ENCODE data around the gene ZNF511. TPM values are rescaled to one million over a fixed set of nuclear protein-coding genes. Genes with fewer than 3 reads are reported as not detected.

The ZNF511 gene
- total RNA-seq, 2 experiments from 2014 or later: 38.1 to 40.9 TPM

DNA sequence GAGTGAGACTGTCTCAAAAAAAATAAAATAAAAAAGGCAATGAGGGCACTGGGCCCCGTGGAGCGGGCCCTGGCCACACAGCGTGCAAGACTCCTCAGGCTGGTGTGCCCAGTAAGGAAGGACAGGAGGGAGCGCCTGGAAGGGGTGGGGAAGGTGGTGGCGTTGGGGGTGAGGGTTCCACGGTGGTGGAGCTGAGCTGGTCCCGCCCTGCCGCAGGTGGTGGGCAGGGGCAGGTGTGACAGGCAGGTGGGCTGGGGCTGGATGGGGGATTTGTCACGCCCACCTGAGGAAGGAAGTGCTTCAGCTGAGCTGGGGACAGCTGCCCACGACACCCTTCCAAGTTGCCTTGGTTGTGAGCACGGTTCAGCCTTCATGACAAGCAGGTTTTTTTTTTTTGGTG lies 37.7 kb downstream of the ZNF511 start:
- Mint-ChIP-seq H3K27me3 (peaks cover 44% of the 10 kb centered on the region), H3K36me3 (ENCODE audit: low read depth) (no peaks in the 10 kb centered on the region), H3K4me3 (no peak overlapping the region), H3K27ac (no peak overlapping the region), H3K9me3 (no peaks in the 10 kb centered on the region), H3K4me1 (ENCODE audit: low read depth) (no peaks in the 10 kb centered on the region)
- DNase-seq (no peak), ATAC-seq (ENCODE audit: poor library complexity) (no peak)
- Histone ChIP-seq H3K4me1 (ENCODE audit: insufficient read depth, low read length) (no peaks in the 10 kb centered on the region), H3K9me3 (ENCODE audit: control insufficient read depth in 1 of 2, insufficient read depth in 1 of 2, low read length in 2 of 2) (no peaks in the 10 kb centered on the region), H3K4me3 (ENCODE audit: low read length) (no peak overlapping the region), H3K27ac (ENCODE audit: low read depth in 1 of 2, low read length in 2 of 2) (no peak overlapping the region), H3K36me3 (ENCODE audit: insufficient read depth, low read length) (no peaks in the 10 kb centered on the region), H3K27me3 (ENCODE audit: control insufficient read depth in 1 of 2, insufficient read depth in 2 of 2, low read length in 2 of 2) (peaks cover 33 to 39% of the 10 kb centered on the region in 2 experiments)
- POLR2A ChIA-PET: interaction anchor here (0.9 kb wide), 1 partner anchor 10 kb away, joined by 3 read pairs; the partner anchor contains the start of gene CALY
- intact Hi-C loops (cut with DNase I, micrococcal nuclease): no loop called here
- TF ChIP-seq, protein P1, sequence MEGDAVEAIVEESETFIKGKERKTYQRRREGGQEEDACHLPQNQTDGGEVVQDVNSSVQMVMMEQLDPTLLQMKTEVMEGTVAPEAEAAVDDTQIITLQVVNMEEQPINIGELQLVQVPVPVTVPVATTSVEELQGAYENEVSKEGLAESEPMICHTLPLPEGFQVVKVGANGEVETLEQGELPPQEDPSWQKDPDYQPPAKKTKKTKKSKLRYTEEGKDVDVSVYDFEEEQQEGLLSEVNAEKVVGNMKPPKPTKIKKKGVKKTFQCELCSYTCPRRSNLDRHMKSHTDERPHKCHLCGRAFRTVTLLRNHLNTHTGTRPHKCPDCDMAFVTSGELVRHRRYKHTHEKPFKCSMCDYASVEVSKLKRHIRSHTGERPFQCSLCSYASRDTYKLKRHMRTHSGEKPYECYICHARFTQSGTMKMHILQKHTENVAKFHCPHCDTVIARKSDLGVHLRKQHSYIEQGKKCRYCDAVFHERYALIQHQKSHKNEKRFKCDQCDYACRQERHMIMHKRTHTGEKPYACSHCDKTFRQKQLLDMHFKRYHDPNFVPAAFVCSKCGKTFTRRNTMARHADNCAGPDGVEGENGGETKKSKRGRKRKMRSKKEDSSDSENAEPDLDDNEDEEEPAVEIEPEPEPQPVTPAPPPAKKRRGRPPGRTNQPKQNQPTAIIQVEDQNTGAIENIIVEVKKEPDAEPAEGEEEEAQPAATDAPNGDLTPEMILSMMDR (IDR thresholded peaks at IDR 0.05): no peak
- CTCF ChIA-PET: no interaction called here

DNA sequence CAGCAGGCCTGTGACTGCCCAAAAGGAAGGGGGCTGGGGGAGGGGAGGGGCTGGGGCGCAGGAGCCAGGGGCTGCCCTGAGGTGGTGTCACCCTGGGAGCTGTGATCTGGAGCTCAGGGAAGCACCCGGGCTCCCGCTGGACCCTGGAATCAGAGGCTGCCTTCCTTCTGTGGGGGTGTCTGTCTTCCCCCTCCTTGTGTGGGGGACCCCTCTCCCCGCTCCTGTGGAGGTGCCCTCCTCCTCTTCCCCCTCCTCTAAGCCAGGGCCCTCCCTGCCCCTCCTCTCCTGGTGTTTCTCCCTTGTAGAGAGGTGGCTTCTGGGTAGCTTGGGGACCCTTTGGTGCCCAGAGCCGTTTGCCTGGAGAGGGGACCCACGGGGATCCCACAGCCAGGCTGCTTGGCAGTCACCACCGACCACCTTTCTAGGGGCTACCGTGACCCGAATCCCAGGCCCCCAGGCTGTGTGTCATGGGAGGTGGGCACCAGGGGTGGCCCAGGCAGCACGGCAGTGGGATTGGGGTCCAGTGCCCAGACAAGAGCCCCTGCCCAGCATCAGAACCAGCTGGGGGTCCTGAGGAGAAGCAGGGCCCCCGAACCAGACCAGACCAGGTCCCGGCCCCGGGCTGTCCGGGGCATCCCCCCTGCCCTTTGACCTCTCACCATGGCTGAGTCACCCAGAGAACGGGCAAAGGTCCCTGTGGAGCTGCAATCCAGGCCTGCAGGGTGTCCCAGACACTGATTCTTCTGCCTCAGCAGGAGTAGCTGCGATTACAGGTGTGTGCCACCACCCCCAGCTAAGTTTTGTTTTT lies 39.2 kb downstream of the ZNF511 start:
- Histone ChIP-seq H3K27ac (ENCODE audit: low read depth in 1 of 2, low read length in 2 of 2) (no peak overlapping the region), H3K9me3 (ENCODE audit: control insufficient read depth in 1 of 2, insufficient read depth in 1 of 2, low read length in 2 of 2) (no peaks in the 10 kb centered on the region), H3K36me3 (ENCODE audit: insufficient read depth, low read length) (no peaks in the 10 kb centered on the region), H3K4me3 (ENCODE audit: low read length) (no peak overlapping the region), H3K27me3 (ENCODE audit: control insufficient read depth in 1 of 2, insufficient read depth in 2 of 2, low read length in 2 of 2) (peaks cover 30 to 33% of the 10 kb centered on the region in 2 experiments), H3K4me1 (ENCODE audit: insufficient read depth, low read length) (no peaks in the 10 kb centered on the region)
- ChIA-PET POLR2A (no interaction called here), CTCF (no interaction called here)
- no peak overlapping the region for H3K4me3 Mint-ChIP-seq
- peaks cover 36% of the 10 kb centered on the region for H3K27me3 Mint-ChIP-seq
- intact Hi-C loops (cut with DNase I, micrococcal nuclease): no loop called here
- DNase-seq: no peak
- no peak for ATAC-seq (ENCODE audit: poor library complexity)
- H3K27ac Mint-ChIP-seq: no peak overlapping the region
- TF ChIP-seq, protein P1 (IDR thresholded peaks at IDR 0.05): no peak
- H3K4me1 Mint-ChIP-seq (ENCODE audit: low read depth): no peaks in the 10 kb centered on the region
- no peaks in the 10 kb centered on the region for H3K9me3 Mint-ChIP-seq
- no peaks in the 10 kb centered on the region for H3K36me3 Mint-ChIP-seq (ENCODE audit: low read depth)

DNA sequence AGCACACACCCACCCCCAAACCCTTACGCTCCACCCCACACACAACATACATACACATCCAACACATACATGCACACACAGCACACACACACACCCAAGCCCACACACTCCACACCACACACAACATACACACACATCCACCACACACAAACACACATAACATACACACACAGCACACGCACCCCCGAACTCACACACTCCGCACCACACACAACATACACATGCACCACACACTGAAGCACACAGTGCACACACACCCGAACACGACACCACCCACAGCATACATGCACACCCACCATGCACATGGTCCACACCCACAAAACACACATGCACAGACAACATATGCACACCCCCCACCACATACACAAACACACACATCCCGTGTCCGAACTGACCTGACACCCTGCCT lies 40.5 kb downstream of the ZNF511 start:
- H3K4me1 Mint-ChIP-seq (ENCODE audit: low read depth): no peaks in the 10 kb centered on the region
- no peak overlapping the region for H3K4me3 Mint-ChIP-seq
- ATAC-seq (ENCODE audit: poor library complexity) (no peak), DNase-seq (no peak)
- H3K27me3 ChIP-seq (ENCODE audit: control insufficient read depth in 1 of 2, insufficient read depth in 2 of 2, low read length in 2 of 2): peaks cover 20 to 25% of the 10 kb centered on the region in 2 experiments
- H3K36me3 ChIP-seq (ENCODE audit: insufficient read depth, low read length): no peaks in the 10 kb centered on the region
- H3K4me1 ChIP-seq (ENCODE audit: insufficient read depth, low read length): no peaks in the 10 kb centered on the region
- peaks cover 28% of the 10 kb centered on the region for H3K27me3 Mint-ChIP-seq
- ChIA-PET CTCF (no interaction called here), POLR2A (no interaction called here)
- H3K27ac Mint-ChIP-seq: no peak overlapping the region
- H3K9me3 ChIP-seq (ENCODE audit: control insufficient read depth in 1 of 2, insufficient read depth in 1 of 2, low read length in 2 of 2): no peaks in the 10 kb centered on the region
- no peak overlapping the region for H3K4me3 ChIP-seq (ENCODE audit: low read length)
- no peaks in the 10 kb centered on the region for H3K36me3 Mint-ChIP-seq (ENCODE audit: low read depth)
- intact Hi-C loops (cut with DNase I, micrococcal nuclease): no loop called here
- H3K9me3 Mint-ChIP-seq: no peaks in the 10 kb centered on the region
- TF ChIP-seq, protein P1 (IDR thresholded peaks at IDR 0.05): no peak
- no peak overlapping the region for H3K27ac ChIP-seq (ENCODE audit: low read depth in 1 of 2, low read length in 2 of 2)

Measured in CD4-positive, alpha-beta T cell (primary cell).